ENCODE measurements around the gene CNTN5. TPM values are rescaled to one million over a fixed set of nuclear protein-coding genes. Genes with fewer than 3 reads are reported as not detected.

CNTN5 gene
- 9.1 and 10.6 TPM in 2 replicates for total RNA-seq
- polyA plus RNA-seq, result 9.6 and 12.3 TPM in 2 replicates

- H3K27ac ChIP-seq, result no peak within 1 kb of the TSS
- TF ChIP-seq EZH2phosphoT487 (IDR thresholded peaks at IDR 0.05; ENCODE audit: low read depth, severe bottlenecking, unreplicated experiment), result no peak
- peak; percentile 57 for TF ChIP-seq EZH2 (IDR thresholded peaks at IDR 0.05; ENCODE audit: borderline replicate concordance)
- peak; percentile 24 for TF ChIP-seq CTCF (IDR thresholded peaks at IDR 0.05; ENCODE audit: poor library complexity)
- no peaks in the 10 kb centered on the region for H3K79me2 ChIP-seq
- H3K36me3 ChIP-seq (replicated peaks; ENCODE audit: insufficient read depth, low read depth), result no peaks in the 10 kb centered on the region
- no peaks in the 10 kb centered on the region for H3K9me3 ChIP-seq (ENCODE audit: low read depth)
- no peaks in the 10 kb centered on the region for H4K20me1 ChIP-seq (ENCODE audit: insufficient read depth, poor library complexity, severe bottlenecking)
- H3K9me2 ChIP-seq (replicated peaks; ENCODE audit: insufficient read depth), result no peaks in the 10 kb centered on the region
- WGBS (ENCODE audit: low lambda C conversion rate, missing lambda C conversion rate), result 1% methylated on average over 41 of the region's 57 CpGs
- peak; percentile 79 for DNase-seq (ENCODE audit: low spot score)
- no peaks in the 10 kb centered on the region for H3K4me1 ChIP-seq (ENCODE audit: insufficient read depth)
- peak within 1 kb of the TSS; percentile 49 for H3K4me3 ChIP-seq
- H2AFZ ChIP-seq, result peak within 1 kb of the TSS; percentile 76
- peaks cover 25% of the 10 kb centered on the region for H3K27me3 ChIP-seq
- peak within 1 kb of the TSS; percentile 83 for H3K4me2 ChIP-seq
Observed at GRCh38 chr11:99020352-99021225, at the start of gene CNTN5. TSS of gene CNTN5 (plus strand) at chr11:99020949.

- WGBS (ENCODE audit: low lambda C conversion rate, missing lambda C conversion rate), result 53% methylated on average over 2 of the region's 2 CpGs
- Histone ChIP-seq H2AFZ (no peak overlapping the region), H3K36me3 (replicated peaks; ENCODE audit: insufficient read depth, low read depth) (no peaks in the 10 kb centered on the region), H3K4me1 (ENCODE audit: insufficient read depth) (no peaks in the 10 kb centered on the region), H3K9me3 (ENCODE audit: low read depth) (no peaks in the 10 kb centered on the region), H4K20me1 (ENCODE audit: insufficient read depth, poor library complexity, severe bottlenecking) (no peaks in the 10 kb centered on the region), H3K4me2 (no peak overlapping the region), H3K4me3 (no peak overlapping the region), H3K9me2 (replicated peaks; ENCODE audit: insufficient read depth) (no peaks in the 10 kb centered on the region), H3K27ac (no peak overlapping the region), H3K27me3 (no peaks in the 10 kb centered on the region), H3K79me2 (no peaks in the 10 kb centered on the region)
- DNase-seq (ENCODE audit: low spot score), result no peak
- TF ChIP-seq EZH2phosphoT487 (IDR thresholded peaks at IDR 0.05; ENCODE audit: low read depth, severe bottlenecking, unreplicated experiment), result no peak
Observed at GRCh38 chr11:98979205-98979604, 41.5 kb upstream of the CNTN5 start.

GRCh38 chr11:99015634-99016454 is 4.9 kb upstream of the CNTN5 start:
- peak; percentile 70 for DNase-seq (ENCODE audit: low spot score)
- Histone ChIP-seq H3K9me3 (ENCODE audit: low read depth) (no peaks in the 10 kb centered on the region), H2AFZ (no peak overlapping the region), H3K4me1 (ENCODE audit: insufficient read depth) (no peaks in the 10 kb centered on the region), H3K36me3 (replicated peaks; ENCODE audit: insufficient read depth, low read depth) (no peaks in the 10 kb centered on the region), H3K9me2 (replicated peaks; ENCODE audit: insufficient read depth) (no peaks in the 10 kb centered on the region), H3K27ac (no peak overlapping the region), H3K4me3 (no peak overlapping the region), H3K4me2 (no peak overlapping the region), H4K20me1 (ENCODE audit: insufficient read depth, poor library complexity, severe bottlenecking) (no peaks in the 10 kb centered on the region), H3K79me2 (no peaks in the 10 kb centered on the region), H3K27me3 (peaks cover 20% of the 10 kb centered on the region)
- 14% methylated on average over 3 of the region's 3 CpGs for WGBS (ENCODE audit: low lambda C conversion rate, missing lambda C conversion rate)
- no peak for TF ChIP-seq EZH2phosphoT487 (IDR thresholded peaks at IDR 0.05; ENCODE audit: low read depth, severe bottlenecking, unreplicated experiment)
- TF ChIP-seq CTCF (IDR thresholded peaks at IDR 0.05; ENCODE audit: poor library complexity), result peak; percentile 93

GRCh38 chr11:99019696-99020095 is 1.1 kb upstream of the CNTN5 start:
- H4K20me1 ChIP-seq (ENCODE audit: insufficient read depth, poor library complexity, severe bottlenecking), result no peaks in the 10 kb centered on the region
- H3K27me3 ChIP-seq, result peaks cover 25% of the 10 kb centered on the region
- H3K4me2 ChIP-seq, result peak overlapping the region; percentile 83
- H2AFZ ChIP-seq, result peak overlapping the region; percentile 76
- H3K27ac ChIP-seq, result no peak overlapping the region
- WGBS (ENCODE audit: low lambda C conversion rate, missing lambda C conversion rate), result 46% methylated on average over 8 of the region's 8 CpGs
- H3K9me2 ChIP-seq (replicated peaks; ENCODE audit: insufficient read depth), result no peaks in the 10 kb centered on the region
- no peaks in the 10 kb centered on the region for H3K4me1 ChIP-seq (ENCODE audit: insufficient read depth)
- H3K9me3 ChIP-seq (ENCODE audit: low read depth), result no peaks in the 10 kb centered on the region
- H3K36me3 ChIP-seq (replicated peaks; ENCODE audit: insufficient read depth, low read depth), result no peaks in the 10 kb centered on the region
- H3K4me3 ChIP-seq, result peak overlapping the region; percentile 49
- TF ChIP-seq EZH2phosphoT487 (IDR thresholded peaks at IDR 0.05; ENCODE audit: low read depth, severe bottlenecking, unreplicated experiment) (no peak), EZH2 (IDR thresholded peaks at IDR 0.05; ENCODE audit: borderline replicate concordance) (no peak)
- DNase-seq (ENCODE audit: low spot score), result no peak
- no peaks in the 10 kb centered on the region for H3K79me2 ChIP-seq

Measured in hepatocyte (in vitro differentiated cells).